NCI-H2171 (cell line): ENCODE measurements around the gene FBRSL1.
A peak's percentile ranks its signal among the peaks of the same experiment; 100 is the strongest.

Experiments
- DNase-seq: peaks from one replicate; lab custom pipeline; 2025; lab: John Stamatoyannopoulos, UW

Gene FBRSL1

DNA sequence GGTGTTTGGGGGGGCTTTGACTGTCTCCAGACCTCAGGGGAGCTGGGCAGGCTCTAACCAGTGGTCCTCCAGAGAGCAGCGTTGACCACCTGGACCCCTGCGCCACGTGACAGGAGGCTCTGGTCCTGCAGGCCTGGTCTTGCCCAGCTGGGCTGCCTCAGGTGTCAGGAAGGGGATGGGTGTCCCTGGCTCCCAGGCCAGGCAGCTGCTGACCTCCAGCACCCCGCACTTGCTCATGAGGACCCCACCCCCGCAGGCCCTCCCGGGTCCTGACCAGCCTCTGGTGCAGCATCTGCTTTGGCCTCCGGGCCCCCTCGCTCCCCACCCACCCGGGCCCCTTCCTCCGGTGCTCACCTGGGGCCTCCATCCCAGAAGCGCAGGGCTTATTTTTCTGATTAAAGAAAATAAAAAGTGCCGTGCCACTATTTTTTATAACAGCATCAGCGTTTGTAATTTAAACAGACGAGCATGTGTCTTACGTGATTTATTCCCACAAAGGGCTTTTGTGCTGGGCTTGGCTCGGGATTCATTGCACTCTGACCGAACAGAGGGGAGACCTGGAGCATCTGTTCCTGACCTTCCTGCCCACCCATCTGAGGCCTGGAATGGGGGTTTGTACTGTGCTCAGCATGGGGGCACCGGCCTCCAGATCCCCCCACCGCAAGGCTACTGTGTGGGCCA lies 21.7 kb downstream of the FBRSL1 start:
- no peak for DNase-seq

DNA sequence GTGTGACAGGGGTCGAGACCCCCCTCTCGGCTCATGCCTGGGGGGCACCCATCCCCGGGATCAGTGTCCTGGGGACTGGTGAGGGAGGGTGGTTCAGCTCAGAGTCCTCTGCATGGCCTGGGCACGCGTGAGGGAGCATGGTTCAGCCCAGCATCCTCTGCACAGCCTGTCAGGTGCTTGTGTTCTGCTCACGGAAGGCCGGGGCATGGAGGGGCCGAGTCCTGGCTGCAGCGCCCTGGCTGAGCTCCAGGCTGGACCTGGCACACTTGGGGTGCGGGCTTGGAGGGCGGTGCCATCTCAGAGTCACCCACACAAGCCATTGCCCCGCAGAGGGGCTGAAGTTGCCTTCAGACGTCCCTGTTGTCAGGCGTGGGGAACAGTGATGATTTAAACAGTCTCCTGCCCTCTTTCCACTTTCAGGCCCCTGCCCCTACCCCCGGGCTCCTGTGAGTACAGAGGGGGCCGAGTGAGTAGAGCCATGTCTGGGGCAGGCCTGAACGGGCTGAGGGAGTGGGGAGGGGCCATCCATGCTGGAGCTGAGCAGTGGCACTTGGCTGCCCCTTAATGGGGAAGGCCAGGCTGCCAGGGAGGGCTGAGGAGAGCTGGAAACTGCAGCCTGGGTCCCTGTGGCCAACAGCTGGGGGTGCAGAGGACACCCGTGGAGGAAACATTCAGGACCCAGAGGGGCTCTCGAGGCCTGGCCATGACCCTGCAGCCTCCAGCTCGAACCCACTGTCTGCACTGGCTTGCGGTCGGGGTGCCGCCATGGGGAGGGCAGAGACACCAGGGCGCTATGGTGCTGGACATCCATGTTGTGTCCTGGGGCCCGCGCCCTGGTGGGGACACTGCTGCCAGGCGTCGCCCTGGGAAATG lies 22.5 kb downstream of the FBRSL1 start:
- DNase-seq = no peak

GRCh38 chr12:132513070-132513398 lies 23.1 kb downstream of the FBRSL1 start:
- no peak for DNase-seq

DNA sequence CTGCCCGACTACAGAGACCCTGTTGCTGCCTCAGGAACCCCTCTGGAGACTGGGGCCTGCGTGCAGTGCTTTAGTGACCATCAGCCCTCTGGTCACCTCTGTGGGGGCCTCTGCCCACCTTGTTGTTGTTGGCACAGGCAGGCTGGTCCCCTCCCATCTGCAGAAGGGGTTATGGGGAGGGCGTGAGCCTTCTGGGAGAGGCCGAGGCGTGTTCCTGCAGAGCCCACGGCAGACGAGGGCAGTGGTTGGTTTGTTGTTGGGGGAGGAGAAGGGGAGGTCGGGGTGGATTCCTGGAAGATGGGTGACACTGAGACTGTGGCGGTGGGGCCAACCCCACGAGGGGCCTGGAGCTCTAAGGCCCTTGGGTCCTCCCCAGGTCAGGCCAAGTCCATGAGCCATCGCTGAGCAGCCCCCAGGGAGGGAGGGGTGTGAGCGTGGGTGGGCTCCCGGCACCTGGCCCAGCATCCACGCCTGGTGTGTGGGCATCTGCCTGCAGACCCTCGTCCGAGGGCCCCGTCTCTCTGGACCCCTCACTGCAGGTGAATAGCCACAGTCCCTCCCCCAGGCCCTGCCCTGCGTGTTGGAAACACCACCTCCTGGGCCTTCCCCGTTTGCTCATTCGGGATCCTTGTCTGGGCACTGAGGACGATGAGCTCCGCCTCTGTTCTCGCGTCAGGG lies 23.6 kb downstream of the FBRSL1 start:
- DNase-seq = no peak

DNA sequence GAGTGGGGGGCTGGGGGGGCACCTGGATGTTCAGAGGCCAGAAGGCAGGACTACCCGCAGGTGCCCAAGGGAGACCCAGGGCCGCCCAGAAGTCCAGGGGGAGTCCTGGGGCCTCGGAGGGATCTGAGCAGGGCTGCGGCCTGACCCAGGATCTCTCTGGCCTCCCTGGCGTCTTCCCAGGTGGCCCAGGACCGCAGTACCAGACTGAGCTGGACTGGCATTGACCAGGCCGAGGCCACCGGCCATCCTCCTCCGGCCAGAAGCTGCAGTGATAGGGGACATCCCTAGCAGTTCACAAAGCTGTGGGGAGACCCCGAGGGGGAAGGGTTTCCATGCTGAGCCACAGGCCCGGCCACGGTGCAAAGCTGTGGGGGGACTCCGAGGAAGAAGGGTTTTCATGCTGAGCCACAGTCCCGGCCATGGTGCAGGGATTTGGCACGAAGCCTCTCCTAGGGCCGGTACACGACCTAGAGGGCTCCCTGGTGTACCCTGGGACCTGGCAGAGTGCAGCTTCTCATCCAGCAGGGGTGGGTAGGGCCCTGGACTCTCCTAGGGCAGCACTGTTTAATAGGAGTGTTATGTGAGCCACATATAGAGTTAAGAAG lies 24.4 kb downstream of the FBRSL1 start:
- no peak for DNase-seq

- DNase-seq = no peak
Observed at GRCh38 chr12:132514838-132515237, 24.9 kb downstream of the FBRSL1 start.

DNA sequence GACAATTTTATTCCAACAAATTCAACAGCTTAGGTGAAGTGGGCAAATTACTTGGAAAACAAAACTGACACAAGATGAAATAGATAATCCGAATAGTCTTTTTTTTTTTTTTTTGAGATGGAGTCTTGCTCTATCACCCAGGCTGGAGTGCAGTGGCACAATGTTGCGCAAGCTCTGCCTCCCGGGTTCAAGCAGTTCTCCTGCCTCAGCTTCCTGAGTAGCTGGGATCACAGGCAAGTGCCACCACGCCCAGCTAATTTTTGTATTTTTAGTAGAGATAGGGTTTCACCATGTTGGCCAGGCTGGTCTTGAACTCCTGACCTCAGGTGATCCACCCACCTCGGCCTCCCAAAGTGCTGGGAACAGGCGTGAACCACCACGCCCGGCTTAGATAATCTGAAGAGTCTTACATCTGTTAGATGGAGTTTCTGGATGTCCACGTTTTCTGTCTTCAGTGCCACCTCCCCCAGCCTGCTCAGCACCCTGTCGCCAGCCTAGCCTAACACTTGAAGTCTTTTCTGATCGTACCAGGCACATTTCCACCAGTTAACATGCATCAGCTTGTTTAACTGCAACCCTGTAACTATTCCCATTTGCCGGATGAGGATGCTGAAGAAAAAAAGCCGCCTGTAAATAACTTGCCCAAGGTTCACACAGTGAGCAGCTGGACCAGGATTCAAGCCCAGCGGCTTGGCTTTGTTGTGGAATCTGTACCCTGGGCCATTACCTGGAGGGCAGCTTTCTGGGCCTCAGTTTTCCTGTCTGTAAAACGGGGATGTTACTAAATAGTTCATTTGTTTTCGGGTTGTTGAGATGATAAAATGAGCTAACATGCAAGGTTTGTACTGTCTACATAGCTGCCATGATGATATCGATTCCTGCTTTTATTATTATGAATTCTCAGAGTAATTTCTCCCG lies 26.4 kb downstream of the FBRSL1 start:
- no peak for DNase-seq

DNA sequence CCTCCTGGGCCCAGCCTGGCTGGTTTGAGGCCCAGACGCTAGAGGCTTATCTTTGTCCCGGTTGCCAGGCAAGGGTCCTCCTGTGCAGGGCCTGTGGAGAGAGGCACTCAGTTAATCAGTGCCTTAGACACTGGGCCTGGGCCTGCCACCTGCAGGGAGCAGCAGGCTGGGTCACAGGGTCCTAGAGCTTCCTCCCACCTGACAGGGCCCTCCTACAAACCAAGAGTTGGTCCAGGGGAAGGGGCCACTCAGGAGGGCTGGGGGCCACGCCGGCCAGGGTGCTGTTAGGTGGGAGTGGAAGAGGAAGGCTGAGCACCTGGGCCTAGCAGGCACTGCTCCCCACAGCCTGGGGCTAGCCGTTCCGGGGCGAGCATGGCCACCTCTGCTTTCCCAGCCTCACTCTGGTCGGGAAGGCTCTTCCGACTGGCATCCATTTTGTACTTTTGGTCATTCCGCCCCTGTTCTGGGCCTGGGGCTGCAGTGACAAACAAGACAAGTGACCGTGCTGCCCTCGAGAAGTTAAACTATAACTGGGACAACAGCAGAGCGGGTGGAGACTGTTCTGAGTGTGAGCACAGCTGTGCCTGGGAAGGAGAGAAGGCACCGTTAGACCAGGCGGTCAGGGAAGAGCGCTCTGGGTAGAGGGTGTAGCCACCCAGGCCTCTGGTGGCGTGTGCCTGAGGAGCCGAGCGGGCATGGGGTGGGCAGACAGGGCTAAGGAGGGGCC lies 27.2 kb downstream of the FBRSL1 start:
- no peak for DNase-seq

DNA sequence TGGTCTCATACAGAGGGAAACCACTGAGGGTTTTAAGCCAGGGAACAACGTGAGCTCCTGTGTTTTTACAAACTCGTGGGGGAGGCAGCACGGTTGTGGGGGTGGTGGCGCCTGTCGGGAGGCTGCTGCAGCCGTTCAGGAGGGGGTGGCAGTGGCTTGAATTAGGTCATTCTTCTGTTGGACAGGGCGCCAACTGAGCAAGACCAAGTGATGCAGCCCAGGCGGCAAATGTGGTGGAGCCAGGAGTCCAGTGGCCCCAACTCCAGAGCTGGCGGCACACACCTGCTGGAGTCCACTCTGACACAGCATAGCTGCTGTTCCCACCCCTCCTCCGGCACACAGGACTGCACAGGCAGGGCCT lies 27.8 kb downstream of the FBRSL1 start:
- DNase-seq = no peak

GRCh38 chr12:132518354-132518992 lies 28.5 kb downstream of the FBRSL1 start:
- DNase-seq = no peak

- peak; percentile 67 for DNase-seq
Observed at GRCh38 chr12:132520421-132521199, 30.7 kb downstream of the FBRSL1 start.

DNA sequence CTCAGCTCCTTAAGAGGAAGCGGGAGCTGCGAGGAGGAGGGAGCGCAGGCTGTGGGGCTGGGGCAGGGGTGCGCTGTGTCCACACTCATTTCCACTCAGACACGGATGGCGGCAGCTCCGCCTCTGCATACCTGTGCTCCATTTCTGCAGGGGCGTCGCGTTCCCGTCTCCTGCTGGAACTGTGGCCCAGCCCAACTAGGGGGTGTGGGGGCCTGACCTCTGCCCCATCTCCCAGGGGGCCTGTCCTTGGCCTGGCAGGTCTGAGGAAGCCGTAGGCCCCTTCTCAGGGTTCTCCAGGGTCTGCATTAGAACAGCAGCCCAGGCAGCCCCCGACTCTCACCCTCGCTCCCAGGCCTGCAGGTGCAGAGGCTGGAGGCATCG lies 31.2 kb downstream of the FBRSL1 start:
- no peak for DNase-seq

GRCh38 chr12:132521712-132522292 lies 31.9 kb downstream of the FBRSL1 start:
- no peak for DNase-seq

- DNase-seq = peak; percentile 47
Observed at GRCh38 chr12:132522592-132523380, 32.8 kb downstream of the FBRSL1 start.

DNA sequence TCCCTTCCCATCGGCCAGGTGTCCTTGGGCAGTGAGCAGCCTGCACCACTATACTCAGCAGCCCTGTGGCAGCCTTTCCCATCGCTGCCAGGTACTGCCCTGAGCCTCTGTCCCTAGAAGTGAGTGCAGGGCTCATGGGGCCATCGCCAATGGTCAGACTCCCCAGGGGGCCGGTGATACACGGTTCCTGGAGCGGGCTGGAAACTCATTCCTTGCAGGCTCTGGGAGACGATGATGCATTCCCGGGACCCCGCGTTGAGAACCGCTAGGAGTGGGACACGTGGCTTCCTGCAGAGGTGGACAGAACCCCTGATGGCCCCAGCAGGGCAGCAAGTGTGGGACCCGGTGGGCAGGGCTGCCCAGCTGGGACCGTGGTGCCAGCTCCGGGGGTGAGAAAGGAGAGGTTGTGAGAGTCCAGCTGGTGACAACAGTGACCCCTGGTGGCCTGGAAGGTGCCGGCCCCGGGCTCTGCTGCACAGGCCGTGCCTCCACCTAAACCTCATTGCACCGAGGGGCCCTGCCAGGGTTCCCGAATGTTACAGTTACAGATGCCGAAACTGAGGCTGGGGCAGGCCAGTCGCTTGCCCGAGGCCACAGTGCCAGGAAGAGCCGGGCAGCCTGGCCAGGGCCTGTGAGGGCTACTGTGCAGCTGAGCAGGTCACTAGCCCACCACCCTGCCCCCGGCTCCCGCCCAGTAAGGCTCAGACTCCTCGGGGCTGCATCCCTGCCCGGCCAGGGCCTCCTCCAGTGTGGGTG lies 33.8 kb downstream of the FBRSL1 start:
- peak; percentile 12 for DNase-seq

- no peak for DNase-seq
Observed at GRCh38 chr12:132524405-132524804, 34.5 kb downstream of the FBRSL1 start.

DNA sequence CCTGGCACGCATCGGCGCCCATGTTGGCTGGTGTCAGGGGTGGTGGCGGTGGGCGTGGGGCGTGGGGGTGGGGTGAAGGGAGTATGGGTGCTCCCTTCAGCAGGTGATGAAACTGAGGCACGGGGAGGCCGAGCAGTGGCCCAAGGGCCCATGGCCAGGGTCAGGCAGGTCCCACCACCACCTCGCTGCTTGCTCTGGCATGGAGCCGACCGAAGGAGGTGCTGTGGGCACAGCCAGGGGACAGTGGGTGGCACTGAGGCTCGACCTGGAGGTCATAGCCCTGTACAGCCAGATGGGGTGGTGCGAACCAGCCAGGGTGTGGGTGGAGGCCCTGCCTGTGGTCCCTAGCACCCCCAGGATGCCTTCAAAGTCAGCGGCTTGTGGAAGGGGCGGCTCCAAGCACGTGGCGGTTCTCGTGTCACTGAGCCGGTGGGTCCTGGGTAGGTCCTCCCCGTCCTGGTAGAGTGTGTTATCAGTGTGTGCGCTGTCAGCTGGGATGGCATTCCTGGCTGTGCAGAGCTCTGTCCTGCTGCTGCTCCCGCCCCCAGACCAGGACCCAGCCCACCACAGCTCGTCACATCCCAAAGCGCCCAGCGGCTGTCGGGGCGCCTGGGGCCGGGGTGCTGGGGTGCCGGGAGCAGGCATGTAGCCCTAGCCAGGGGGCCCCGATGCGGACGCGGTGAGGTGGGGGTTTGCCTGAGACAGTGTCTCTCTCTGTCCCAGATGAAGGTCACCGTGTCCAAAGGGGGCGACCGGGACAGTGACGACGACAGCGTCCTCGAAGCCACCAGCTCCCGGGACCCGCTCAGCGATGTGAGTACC lies 35.3 kb downstream of the FBRSL1 start:
- DNase-seq = no peak
